HS-5 (cell line): ENCODE data around the gene ADAMTS6.
"Not testable (repeated sequence)": the region's sequence is repeated elsewhere in the genome, so short reads cannot be mapped to it uniquely, and the experiment has no call there.

Source experiments
- DNase-seq: peaks from one replicate; pipeline ENCODE4 v3.0.0-alpha.2; 2012; ENCODE audit warnings: low read depth

The ADAMTS6 gene

DNA sequence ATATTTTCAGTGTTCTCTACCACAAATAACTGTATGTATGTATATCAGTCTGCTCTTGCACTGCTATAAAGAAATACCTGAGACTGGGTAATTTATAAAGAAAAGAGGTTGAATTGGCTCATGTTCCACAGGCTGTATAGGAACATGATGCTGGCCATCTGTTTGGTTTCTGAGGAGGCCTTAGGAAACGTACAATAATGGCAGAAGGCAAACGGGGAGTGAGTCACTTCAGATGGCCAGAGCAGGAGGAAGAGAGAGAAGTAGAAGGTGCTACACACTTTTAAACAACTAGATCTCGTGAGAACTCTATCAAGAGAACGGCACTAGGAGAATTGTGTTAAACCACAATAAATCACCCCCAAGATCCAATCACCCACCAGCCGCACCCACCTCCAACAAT lies 121.7 kb downstream of the ADAMTS6 start:
- no peak for DNase-seq

DNA sequence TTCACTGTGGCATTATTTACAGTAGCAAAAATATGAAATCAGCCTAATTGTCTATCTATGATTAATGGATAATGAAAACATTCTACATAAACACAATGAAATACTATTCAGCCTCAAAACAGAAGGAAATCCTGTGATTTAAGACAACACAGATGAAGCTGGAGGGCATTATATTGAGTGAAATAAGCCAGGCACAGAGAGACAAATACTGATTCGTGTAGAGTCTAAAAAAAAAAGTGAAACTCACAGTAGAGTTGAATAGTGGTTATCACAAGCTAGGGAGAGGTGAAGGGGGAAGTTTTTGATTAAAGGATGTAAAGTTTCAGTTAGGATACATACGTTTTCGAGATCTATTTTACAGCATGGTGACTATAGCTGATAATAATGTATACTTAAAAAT lies 122.2 kb downstream of the ADAMTS6 start:
- DNase-seq, result no peak

DNA sequence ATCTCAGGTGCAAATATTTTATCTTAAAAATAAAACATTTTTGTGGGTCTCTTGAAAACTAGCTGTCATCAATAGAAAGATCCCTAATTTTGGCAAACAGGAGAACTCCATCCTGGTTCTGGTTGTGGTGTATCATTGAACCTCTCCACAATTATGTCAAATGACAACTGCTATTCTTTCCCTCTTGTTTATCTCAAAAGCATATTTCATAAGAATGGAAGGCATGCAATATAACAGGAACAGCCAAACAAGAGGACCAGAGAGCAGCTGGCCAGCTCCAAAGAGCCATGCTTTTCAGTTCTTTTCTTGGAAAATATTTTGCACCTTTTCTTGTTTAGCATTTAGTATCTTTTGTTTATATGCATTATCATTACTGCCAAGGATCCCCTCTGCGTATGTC lies 125.4 kb downstream of the ADAMTS6 start:
- no peak for DNase-seq

DNA sequence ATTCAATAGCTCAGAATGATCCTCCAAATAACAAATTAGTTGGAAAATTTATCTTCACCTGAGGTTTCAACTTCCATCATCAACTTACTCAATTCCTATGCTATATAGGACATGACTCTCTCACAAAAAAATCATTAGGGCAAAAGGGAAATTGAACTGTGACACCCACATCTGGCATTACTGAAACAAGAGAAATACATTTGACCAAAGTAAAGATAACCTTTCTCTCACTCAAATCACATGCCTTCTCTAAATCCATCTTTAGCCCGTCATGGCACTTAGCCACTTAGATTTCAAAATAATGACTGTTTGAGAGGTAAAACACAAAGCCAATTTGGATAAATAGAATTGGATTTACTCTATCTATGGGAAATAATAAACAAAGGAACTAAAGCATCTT lies 126.4 kb downstream of the ADAMTS6 start:
- DNase-seq, result no peak

DNA sequence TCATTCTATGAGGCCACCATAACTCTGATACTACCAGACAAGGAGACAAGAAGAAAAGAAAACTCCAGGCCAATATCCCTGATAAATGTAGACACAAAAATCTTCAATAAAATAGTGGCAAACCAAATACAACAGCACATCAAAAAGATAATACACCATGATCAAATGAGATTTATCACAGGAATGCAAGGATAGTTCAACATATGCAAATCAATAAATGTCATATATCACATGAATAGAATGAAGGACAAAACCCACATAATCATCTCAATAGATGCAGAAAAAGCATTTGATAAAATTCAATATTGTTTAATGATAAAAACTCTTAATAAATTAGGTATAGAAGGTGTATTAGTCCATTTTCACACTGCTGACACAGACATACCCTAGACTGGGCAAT lies 139.9 kb downstream of the ADAMTS6 start:
- DNase-seq, result no peak

DNA sequence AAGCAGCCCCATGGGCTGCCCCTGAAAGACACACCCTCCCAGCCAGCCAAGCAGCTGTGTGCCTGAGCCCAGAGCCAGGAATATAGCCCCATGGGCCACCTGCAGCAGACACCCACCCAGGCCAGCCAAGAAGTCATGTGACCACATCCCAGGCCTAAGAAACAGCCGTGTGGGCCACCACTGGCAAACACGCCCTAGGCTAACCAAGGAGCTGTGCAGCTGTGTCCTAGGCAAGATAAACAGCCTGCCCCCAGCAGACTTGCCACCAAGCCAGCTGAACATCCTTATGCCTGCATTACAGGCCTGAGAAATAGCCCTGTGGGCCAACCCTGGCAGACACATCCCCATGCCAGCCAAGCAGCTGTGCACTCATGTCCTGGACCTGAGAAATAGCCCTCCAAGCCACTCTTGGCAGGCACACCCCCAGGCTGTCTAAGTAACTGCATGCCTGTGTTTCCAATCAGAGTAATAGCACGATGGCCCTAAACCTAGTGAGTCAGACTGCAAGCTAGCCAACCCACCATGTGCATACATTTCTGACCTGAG lies 143.0 kb downstream of the ADAMTS6 start:
- DNase-seq, result no peak

DNA sequence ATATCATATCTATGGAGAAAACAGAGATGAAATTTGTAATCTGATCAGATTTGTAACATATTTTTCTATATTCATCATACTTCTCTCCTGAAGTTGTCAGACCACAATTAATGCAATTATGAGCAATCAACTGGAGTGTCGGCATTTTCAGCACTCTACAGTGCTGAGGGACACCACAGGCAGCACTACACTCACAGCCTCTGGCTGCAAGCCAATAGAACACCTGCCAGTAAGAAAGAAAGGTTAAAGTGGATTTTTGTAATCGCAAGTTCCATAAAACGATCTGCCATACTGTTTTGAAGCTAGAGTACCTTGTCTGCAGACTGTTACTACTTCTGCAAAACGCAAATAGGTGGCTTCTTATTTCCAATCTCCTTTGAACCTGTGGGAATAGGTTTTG lies 147.6 kb downstream of the ADAMTS6 start:
- DNase-seq, result no peak

DNA sequence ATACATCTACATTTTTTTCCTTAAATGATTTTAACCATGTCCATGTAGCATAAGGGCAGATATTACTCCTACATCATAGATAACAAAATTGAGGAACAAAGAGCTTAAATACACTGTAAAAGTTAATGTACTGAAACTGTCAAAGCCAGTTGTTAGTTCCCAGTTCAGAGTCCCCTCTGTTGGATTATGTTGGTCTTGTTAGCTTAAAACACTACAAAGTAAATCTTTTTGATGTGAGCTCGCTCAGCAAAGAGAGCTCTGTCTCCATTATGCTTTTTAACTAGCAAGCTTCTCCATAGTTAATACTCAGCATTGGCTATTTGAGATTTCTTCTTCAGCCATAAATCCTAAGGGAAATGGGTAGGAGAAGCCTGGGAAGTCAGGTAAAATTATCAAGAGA lies 149.1 kb downstream of the ADAMTS6 start:
- no peak for DNase-seq

DNA sequence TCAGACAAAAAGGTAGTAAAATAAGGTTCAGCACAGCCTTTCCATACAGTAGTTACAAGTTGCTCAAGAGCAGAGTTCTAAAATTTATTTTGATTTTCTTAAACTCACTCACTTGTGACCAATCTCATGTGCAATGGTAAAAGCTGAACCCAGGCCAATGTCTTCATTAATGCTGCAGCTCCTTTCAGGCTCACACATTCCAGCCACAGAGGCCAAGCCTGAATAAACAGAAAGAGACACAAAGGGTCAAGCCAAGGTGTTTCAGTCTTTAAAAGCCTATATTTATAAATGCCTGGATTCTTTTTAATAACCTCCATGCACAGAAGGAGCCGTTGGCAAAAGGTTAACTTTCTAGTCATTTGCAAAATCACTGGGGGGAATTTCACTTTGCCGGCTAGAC lies 152.5 kb downstream of the ADAMTS6 start:
- no peak for DNase-seq

DNA sequence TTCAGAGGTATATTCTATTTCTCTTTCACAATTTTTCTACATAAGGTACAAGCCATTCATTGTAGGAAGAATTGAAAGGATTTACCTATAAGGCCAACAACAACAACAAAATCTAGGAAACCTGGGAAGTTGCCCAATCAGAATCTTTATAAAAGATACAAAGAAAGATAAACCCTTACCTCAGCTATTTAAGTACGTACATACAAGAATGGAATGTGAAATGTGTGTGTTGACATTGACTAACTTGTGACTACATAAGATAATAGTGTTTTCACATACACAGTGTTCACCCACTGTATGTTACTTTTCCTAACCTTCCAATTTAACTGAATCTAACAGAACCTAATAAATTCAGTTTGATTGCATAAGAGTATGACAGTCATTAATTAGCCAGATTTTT lies 154.1 kb downstream of the ADAMTS6 start:
- DNase-seq, result no peak

DNA sequence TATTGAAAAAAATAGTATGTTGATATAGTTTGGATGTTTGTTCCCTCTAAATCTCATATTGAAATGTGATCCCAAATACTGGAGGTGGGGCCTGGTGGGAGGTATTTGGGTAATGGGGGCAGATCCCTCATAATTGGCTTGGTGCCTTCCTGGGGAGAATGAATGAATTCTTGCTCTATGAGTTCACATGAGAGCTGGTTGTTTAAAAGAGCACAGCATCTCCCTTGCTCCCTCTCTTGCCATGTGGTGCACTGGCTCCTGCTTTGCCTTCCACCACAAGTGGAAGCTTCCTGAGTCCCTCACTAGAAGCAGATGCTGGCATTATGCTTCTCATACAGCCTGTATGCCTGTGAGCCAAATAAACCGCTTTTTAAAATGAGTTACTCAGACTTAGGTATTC lies 154.8 kb downstream of the ADAMTS6 start:
- DNase-seq, result no peak

DNA sequence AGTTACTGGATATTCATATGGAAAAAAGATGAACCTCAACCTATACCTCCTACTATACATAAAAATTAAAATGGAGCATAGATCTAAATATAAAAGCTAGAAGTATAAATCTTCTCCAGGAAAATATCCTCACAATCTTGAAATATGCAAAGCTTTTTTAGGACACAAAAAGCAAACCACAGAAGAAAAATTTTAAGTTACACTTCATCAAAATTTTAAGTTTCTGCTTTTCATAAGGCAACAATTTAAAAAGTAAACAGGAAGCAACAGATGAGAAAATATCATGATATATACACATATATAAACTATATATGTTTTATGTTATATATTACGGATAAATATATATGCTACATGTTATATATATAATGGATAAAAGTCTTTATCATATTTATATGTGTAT lies 157.5 kb downstream of the ADAMTS6 start:
- no peak for DNase-seq

DNA sequence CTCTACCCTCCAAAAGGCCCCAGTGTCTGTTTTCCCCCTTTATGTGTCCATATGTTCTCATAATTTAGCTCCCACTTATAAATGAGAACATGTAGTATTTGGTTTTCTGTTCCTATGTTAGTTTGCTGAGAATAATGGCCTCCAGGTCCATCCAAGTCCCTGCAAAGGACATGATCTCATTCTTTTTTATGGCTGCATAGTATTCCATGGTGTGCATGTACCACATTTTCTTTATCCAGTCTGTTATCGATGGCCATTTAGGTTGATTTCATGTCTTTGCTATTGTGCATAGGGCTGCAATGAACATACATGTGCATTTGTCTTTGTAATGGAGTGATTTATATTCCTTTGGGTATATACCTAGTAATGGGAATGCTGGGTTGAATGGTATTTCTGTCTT lies 161.0 kb downstream of the ADAMTS6 start:
- DNase-seq, result not testable (repeated sequence)

DNA sequence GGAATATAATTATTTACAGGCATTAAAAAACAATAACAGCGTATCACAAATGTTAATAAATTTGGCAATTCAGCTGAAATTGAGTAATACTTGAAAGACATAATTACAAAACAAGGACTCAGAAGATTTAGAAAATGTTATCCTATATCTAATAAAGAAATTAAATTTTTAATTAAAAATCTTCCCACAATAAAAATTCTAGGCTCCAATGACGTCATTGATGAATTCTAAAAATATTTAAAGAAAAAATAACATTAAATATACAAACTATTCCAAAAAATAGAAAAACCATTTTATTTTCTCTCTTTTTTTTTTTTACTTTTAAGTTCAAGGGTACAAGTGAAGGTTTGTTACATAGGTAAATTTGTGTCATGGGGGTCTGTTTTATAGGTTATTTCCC lies 161.5 kb downstream of the ADAMTS6 start:
- DNase-seq, result no peak

DNA sequence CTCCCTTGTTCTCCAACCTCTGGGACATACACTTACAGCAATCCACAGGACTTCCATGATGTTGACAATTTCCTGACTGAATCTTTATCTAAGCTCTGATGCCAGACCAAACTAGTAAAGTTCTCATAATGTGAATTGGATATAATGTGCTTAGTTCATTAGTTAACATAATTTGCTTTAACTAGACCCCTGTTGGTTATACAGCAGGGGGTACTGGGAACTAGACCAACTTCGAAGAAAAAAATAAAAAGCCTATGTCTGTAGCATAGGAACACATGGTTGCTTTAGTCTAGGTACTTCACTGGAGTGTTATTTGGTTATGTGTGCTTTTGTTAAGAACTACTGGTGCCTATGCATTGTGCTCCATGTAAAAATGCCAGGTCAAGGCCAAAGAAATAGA lies 173.8 kb downstream of the ADAMTS6 start:
- DNase-seq, result no peak

DNA sequence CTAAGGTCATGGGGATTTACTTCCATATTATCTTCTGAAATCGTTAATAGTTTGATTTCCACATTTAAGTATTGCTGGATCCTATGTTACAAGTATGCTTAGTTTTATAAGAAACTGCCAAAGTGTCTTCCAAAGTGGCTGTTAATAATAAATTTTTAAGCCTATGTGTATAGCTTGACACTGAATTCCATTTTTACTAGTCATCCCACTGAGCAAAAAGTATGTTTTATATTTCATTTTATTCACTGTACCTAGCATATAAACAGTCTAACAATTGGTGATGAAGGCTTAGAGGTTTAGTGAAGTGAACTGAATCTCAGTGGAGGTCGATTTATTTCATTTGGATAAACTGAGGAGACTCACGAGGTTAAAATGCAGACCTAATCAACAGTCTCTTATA lies 174.6 kb downstream of the ADAMTS6 start:
- no peak for DNase-seq

DNA sequence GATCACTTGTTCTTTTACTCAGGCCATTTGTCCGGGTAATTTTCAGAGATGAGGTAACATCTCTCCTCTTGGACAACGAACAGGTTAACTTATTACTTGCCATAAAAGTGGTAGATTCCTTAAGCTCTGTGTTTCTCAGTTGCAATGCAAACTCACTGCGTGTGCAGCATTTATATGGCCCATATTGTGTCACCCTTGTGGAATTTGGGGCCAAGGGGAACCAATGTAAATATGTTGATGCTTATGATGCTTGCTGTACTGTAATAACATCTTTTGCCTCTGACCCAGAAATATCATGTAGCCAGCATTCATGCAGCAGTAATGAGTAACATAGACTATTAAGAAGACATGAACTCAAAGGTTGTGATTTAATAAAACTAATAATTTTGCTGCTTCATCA lies 175.8 kb downstream of the ADAMTS6 start:
- DNase-seq, result no peak

DNA sequence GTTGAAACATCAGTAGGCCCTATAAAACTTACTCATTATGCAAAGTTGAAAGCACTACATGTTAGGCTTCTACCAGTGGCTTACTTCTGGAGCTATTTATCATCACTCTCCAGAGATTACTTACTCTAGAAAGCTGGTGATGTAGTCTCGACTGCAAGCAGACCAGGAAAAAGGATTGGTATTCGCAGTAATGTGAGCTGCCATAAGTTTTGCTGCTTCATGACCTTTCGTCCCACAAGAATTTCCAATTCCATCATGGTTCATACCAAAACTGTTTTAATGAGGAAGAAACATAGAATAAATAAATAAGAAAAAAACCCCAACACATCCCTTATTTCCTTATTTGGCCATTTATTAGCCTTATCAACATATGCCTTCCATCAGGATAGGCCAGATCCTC lies 181.9 kb downstream of the ADAMTS6 start:
- no peak for DNase-seq

DNA sequence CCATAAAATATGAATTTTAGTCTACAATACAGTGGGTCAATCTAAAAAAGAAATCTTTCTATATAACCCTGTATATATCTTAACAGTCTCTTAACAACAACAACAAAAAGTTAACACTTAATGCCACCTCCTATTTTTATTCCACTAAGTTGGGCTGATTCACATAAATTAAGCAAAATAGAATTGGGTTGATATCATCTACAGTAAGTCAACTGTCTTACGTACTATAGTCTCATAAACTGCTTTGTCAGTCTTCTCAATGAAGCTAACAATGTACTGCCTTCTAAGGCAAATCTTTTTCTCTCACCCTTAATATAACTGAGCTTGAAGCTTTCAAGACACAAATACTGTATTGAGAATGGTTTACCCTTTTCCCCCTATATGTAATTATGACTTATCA lies 185.7 kb downstream of the ADAMTS6 start:
- no peak for DNase-seq

DNA sequence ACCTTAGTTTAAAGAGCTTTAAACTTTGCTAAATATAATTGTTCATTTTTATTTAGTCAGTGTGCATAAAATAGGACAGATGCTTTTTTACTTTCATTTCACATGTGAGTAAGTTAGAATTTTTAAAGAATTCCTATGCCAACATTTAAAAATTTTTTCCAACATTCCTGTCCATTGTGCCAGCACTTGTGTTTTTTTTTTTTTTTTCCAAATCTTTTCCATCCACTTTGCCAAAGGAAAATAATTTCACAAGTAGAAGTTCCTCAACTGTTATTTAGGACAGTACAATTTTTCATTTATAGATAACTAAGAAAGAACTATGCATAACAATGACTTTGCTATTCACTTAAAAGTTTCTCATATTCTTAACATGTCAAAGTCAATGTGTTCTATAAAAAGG lies 189.5 kb downstream of the ADAMTS6 start:
- DNase-seq, result no peak

DNA sequence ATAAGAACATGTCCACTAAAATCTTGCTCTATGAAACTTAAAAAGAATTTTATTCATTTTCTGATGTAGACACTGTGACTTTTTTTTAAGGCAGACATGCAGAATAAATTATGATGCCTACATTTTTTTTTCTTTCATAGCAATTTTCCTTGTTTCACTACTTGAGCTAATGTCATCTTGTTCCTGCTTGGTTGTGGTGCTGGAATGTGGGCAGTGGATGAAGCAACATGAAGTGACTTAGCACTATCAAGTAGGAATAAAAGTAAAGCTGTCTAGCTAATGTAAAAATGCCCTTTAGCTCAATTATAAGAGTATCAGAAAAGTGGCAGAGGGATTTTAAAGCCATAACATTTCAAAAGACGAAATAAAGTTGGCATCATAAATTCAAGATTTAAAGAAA lies 191.0 kb downstream of the ADAMTS6 start:
- no peak for DNase-seq

DNA sequence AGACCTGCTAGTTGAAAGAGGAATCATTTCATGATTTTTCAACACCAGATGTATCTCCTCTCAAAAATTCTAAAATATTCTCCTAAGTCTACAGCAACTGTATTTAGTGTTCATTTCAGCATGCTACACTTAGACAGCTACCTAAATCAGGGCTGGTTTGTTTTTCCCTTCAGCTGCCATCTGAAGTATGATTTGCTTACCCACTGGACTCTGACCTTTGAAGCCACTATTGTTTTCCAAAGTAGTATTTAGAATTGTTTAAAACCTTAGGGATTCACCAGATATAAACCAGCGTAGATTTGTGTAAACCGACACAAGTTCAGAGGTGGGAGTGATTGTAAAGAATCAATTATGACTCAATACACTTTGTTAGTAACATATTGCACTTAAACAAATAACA lies 193.1 kb downstream of the ADAMTS6 start:
- DNase-seq, result no peak

DNA sequence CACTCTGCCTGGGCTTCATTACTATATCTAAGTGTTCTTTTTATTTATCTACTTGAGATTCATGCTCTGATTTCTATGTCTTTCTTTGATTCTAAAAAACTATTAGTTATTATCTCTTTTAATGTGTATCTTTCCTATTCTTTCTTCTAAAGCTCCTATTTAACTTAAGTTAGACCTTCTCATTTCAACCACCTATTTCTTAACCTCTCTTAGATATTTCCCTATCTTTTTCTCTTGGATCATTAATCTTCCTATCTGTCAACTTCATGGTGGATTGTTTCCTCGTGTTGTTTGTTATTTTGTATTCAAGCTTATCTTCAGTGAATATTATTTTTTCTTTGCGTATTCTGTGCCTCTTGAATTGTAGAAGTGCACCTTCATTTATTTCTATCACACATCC lies 202.1 kb downstream of the ADAMTS6 start:
- DNase-seq, result no peak

DNA sequence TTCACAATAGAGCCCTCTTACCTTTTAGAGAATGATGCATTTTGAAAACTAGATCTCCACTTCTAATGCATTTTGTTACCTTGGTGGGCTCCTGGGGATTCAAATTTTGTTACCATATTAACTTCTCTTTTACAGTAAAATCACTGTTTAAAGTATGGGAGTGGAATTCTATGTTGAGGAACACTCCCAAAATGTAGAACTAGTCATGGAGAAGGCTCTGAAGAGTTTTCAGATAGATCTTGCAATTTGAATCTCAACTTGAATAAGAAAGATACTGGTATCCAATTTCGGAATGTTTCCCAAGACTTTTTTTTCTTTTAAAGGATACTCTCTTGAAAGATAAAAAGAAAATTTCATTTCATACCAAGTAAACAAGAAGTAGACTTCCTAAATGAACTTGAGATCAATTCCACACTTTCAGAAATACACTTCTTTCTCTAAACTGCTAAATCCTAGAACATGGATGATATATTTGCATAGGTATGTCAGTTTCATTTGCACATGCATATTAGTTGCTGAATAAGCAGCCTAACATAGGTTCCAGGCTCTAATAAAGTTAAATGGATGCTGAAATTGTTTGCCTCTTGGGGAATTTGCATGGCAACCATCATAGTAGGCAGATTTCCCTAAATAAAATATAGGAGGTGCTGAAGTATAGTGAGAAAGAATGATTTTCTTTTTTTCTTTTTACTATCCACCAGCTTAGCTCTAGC lies 205.4 kb downstream of the ADAMTS6 start:
- DNase-seq, result no peak
